Gastrocnemius medialis (tissue), 4 donors: Measurements from ENCODE around the gene BMPR1A. TPM values are rescaled to one million over a fixed set of nuclear protein-coding genes. Genes with fewer than 3 reads are reported as not detected.

ENCODE experiments used
- ATAC-seq, 2 donors: fragments of 150-250 bp; one replicate each; pipeline ENCODE4 v1.9.1; 2016
- DNase-seq, 2 donors: peaks; one replicate each; pipeline ENCODE4 v3.0.0-alpha.2; 2019
- H3K27ac ChIP-seq, 4 donors: fragments of 200-600 bp; sonication (generic); 1 replicate in 1 of 4; 2 replicates in 3 of 4; pipeline ENCODE4 v1.5.1; 2016 to 2018; ENCODE audit warnings: mild to moderate bottlenecking in 2 of 4, moderate library complexity in 1 of 4
- H3K27me3 ChIP-seq, 3 donors: fragments of 200-600 bp; sonication (generic) in 2 of 3; 1 replicate in 1 of 3; 2 replicates in 2 of 3; pipeline versions ENCODE4 v1.5.1 to v1.6.0; 2016 to 2019; ENCODE audit warnings: mild to moderate bottlenecking in 1 of 3, moderate library complexity in 1 of 3
- H3K36me3 ChIP-seq, 2 donors: fragments of 200-600 bp; sonication (generic) in 1 of 2; one replicate each; pipeline ENCODE4 v1.5.1; 2017 to 2018
- H3K4me1 ChIP-seq, 2 donors: fragments of 200-600 bp; sonication (generic) in 1 of 2; one replicate each; pipeline ENCODE4 v1.5.1; 2016 to 2017; ENCODE audit warnings: mild to moderate bottlenecking in 2 of 2
- H3K4me3 ChIP-seq, 4 donors: fragments of 200-600 bp; sonication (generic) in 3 of 4; 1 replicate in 1 of 4; 2 replicates in 3 of 4; pipeline ENCODE4 v1.5.1; 2016 to 2019; ENCODE audit warnings: mild to moderate bottlenecking in 2 of 4
- H3K9me3 ChIP-seq, 3 donors: fragments of 200-600 bp; sonication (generic) in 2 of 3; 1 replicate in 1 of 3; 2 replicates in 2 of 3; pipeline ENCODE4 v1.5.1; 2016 to 2019
- CTCF ChIP-seq, 5 experiments: fragments of 450-650 bp in 3 of 5; fragments of 200-600 bp in 2 of 5; sonication (generic) in 2 of 5; IDR thresholded peaks in 4 of 5; conservative IDR thresholded peaks in 1 of 5; 1 replicate in 4 of 5; 2 replicates in 1 of 5; pipeline ENCODE4 v1.5.1; 2016 to 2019; ENCODE audit warnings: antibody characterized with exemption in 5 of 5, mild to moderate bottlenecking in 3 of 5, moderate library complexity in 3 of 5
- POLR2A ChIP-seq, 2 donors: fragments of 450-650 bp; IDR thresholded peaks; one replicate each; pipeline ENCODE4 v1.6.1; 2017; ENCODE audit warnings: antibody characterized with exemption in 2 of 2, mild to moderate bottlenecking in 2 of 2, moderate library complexity in 2 of 2
- in situ Hi-C, 4 donors: fragments of 200-750 bp; cut with MboI; loops; one replicate each; pipeline versions ENCODE4 v1.15.0 to v1.8.0; 2017; ENCODE audit warnings: low sequenced_read_pairs in 4 of 4
- intact Hi-C: fragments of 100-400 bp; cut with DNase I; formaldehyde crosslinking; loops from one replicate; pipeline ENCODE4 v1.15.1; 2023; ENCODE audit warnings: low total_unique reads
- total RNA-seq, 4 donors: library from RNA; depleted of rRNA; stranded (reverse); fragments of >200 nt; gene quantifications; one replicate each; pipeline versions ENCODE4 v1.1.0 to v1.2.3, GENCODE V29; 2016

BMPR1A gene
- total RNA-seq, 4 donors from 2014 or later, result 16.4 to 22.7 (median 18.0) TPM

GRCh38 chr10:86765548-86765947 lies 9.1 kb downstream of the BMPR1A start:
- H3K4me3 ChIP-seq, result no peak overlapping the region
- no peak for DNase-seq
- H3K36me3 ChIP-seq, result no peaks in the 10 kb centered on the region
- no peaks in the 10 kb centered on the region for H3K27me3 ChIP-seq
- TF ChIP-seq CTCF (IDR thresholded peaks at IDR 0.05 in 4 of 5, conservative IDR thresholded peaks at IDR 0.05 in 1 of 5), result no peak
- TF ChIP-seq POLR2A (IDR thresholded peaks at IDR 0.05), result no peak
- H3K9me3 ChIP-seq, result no peaks in the 10 kb centered on the region
- H3K27ac ChIP-seq, result no peak overlapping the region
- no peak for ATAC-seq
- peaks cover 53% of the 10 kb centered on the region in 2 donors for H3K4me1 ChIP-seq
- in situ Hi-C loops, result no loop called here
- intact Hi-C loops, result no loop called here

GRCh38 chr10:86768412-86769062 lies 12.1 kb downstream of the BMPR1A start:
- intact Hi-C loops, result no loop called here
- no peak overlapping the region for H3K27ac ChIP-seq
- no peaks in the 10 kb centered on the region for H3K9me3 ChIP-seq
- no peaks in the 10 kb centered on the region for H3K27me3 ChIP-seq
- H3K36me3 ChIP-seq, result no peaks in the 10 kb centered on the region
- H3K4me1 ChIP-seq, result peaks cover 36 to 44% of the 10 kb centered on the region in 2 donors
- DNase-seq (no peak), ATAC-seq (no peak)
- TF ChIP-seq CTCF (IDR thresholded peaks at IDR 0.05 in 4 of 5, conservative IDR thresholded peaks at IDR 0.05 in 1 of 5) (no peak), POLR2A (IDR thresholded peaks at IDR 0.05) (no peak)
- H3K4me3 ChIP-seq, result no peak overlapping the region
- in situ Hi-C loops, result no loop called here

GRCh38 chr10:86769991-86770390 lies 13.6 kb downstream of the BMPR1A start:
- Histone ChIP-seq H3K4me3 (no peak overlapping the region), H3K4me1 (peaks cover 36 to 52% of the 10 kb centered on the region in 2 donors), H3K9me3 (no peaks in the 10 kb centered on the region), H3K36me3 (no peaks in the 10 kb centered on the region), H3K27me3 (no peaks in the 10 kb centered on the region), H3K27ac (no peak overlapping the region)
- no peak for TF ChIP-seq CTCF (IDR thresholded peaks at IDR 0.05 in 4 of 5, conservative IDR thresholded peaks at IDR 0.05 in 1 of 5)
- TF ChIP-seq POLR2A (IDR thresholded peaks at IDR 0.05), result no peak
- intact Hi-C loops (no loop called here), in situ Hi-C loops (no loop called here)
- ATAC-seq (no peak), DNase-seq (no peak)

GRCh38 chr10:86770412-86770960 lies 14.1 kb downstream of the BMPR1A start:
- TF ChIP-seq POLR2A (IDR thresholded peaks at IDR 0.05) (no peak), CTCF (IDR thresholded peaks at IDR 0.05 in 4 of 5, conservative IDR thresholded peaks at IDR 0.05 in 1 of 5) (no peak)
- no peak overlapping the region for H3K4me3 ChIP-seq
- H3K4me1 ChIP-seq, result peaks cover 40 to 55% of the 10 kb centered on the region in 2 donors
- intact Hi-C loops, result no loop called here
- ATAC-seq, result no peak
- in situ Hi-C loops, result no loop called here
- DNase-seq, result no peak
- no peaks in the 10 kb centered on the region for H3K9me3 ChIP-seq
- no peaks in the 10 kb centered on the region for H3K27me3 ChIP-seq
- H3K27ac ChIP-seq, result peak overlapping the region in 1 of 4 donors; percentile 20
- H3K36me3 ChIP-seq, result no peaks in the 10 kb centered on the region
